Left hindlimb (tissue), 1 donor: ENCODE results near the gene KHDRBS2.

Experiments used
- DNase-seq: peaks from one replicate; pipeline ENCODE4 v3.0.0-alpha.2; 2018

KHDRBS2 gene

GRCh38 chr6:62174548-62174947 is 111.5 kb downstream of the KHDRBS2 start:
- DNase-seq = no peak

GRCh38 chr6:62167736-62168135 is 118.3 kb downstream of the KHDRBS2 start:
- no peak for DNase-seq

- DNase-seq = no peak
Measured at GRCh38 chr6:62162858-62163257, 123.2 kb downstream of the KHDRBS2 start.

DNA sequence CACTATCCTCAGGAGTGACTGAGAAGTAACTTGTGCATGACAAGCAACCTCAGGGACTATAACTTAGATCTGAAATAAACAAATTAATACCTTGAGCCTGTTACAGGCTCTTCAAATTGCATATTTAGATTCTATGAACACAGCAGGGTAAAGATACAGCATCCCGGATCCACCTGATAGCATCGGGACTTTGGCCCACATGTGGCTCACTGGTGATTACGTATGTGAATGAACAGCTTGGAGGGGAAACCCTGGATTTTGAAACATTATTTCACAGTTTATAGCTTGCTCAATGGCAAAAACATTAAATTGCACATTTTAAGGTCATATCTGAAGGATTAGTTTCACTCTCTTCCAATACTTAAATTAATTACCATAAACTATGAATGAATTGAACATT is 133.2 kb downstream of the KHDRBS2 start:
- no peak for DNase-seq

DNA sequence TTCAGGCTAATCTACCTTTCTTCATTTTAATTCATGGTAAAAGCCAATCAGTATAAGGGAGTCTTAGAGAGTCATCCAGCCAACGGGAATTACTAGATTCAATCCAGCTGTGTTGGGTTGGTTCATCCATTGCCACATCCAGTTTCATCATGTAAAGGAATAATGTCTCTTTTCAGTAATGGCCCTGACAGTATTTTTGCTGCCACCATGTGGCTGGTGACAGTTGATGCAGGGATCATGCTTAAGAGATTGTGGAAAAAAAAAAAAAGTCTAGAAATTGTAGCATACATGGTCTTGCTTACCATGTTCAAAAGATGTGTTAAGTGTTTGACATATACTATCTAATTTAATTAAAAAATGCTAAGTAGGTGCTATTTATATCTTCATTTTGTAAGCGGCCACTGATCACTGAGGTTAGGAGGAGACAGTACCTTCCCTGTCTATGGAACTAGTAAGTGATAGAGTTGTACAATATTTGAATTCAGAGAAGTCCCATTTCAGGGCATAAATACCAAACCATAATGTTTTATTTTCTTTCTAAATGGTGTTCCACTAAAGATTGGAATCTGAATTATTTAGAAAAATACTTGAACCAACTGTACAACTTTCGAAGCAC is 135.9 kb downstream of the KHDRBS2 start:
- DNase-seq = no peak

GRCh38 chr6:62146954-62147853 is 138.8 kb downstream of the KHDRBS2 start:
- DNase-seq = no peak

DNA sequence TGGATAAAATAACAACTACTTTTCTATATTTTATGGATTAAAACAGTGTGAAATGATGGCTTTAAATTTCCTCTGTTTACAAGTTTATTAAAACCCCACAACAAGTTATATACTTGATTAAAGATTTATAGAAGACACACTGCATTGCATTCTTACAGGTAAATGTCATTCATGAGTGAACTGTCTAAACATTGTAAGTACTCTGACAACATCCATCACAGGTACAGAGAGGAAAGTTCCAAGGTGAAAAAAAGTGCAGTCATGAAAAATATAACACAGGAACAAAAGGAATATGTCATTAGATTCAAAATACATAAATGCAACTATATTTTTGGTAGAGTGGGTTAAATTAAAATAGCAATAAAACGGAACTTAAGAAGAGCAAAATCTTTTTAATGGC is 156.9 kb downstream of the KHDRBS2 start:
- no peak for DNase-seq

- no peak for DNase-seq
Measured at GRCh38 chr6:62119401-62119800, 166.6 kb downstream of the KHDRBS2 start.

DNA sequence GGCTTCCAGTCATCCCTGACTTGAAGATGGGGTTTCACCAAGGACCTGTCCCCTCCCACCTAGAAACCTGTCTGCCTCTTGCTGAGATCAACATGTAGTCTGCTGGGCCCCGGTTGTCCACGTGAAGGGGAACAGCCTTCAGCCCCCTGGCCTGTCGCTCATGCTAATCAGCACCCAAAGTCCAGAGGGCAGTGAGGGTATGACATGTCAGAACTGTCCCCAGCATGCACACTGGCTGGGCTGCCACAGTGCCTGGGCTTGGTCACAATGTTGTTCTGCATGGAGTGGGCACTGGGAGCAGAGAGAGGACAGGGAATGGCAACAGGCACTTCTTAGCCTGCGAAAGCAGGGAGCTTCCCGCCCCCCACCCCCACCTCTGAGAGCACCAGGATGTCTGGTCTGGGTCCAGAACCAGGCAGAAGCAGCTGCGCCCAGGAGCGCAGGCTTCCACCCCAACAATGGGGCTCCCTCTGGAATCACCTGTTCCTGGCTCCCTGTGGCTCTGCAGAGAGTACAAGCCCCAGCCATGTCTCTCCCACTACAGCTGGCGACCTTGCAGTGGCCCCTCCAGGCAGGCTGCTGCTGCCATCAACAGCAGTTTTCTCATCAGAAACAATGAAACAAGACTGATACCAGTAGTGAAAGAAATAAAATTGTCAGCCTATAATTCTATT is 182.7 kb downstream of the KHDRBS2 start:
- no peak for DNase-seq

DNA sequence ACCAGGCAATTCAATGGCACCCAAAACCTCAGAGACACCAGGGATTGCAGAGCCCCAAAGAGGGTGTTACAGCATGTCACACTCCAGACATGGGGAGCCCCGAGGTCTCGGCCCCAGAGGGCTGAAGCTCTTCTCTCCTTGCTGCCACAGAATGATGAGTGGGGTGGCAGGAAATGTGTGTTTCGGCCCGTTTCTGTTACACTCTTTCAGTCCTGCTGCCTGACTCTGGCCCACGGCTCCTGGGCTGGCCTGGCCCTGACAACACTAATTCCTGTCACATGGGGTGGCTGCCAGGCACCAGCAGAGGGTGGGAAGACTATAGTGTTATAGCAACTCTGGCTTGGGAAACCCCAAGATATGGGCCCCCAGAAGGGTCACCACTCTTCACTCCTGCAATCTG is 183.6 kb downstream of the KHDRBS2 start:
- no peak for DNase-seq

- no peak for DNase-seq
Measured at GRCh38 chr6:62090442-62091229, 195.4 kb downstream of the KHDRBS2 start.

- no peak for DNase-seq
Measured at GRCh38 chr6:62089781-62090180, 196.2 kb downstream of the KHDRBS2 start.

DNA sequence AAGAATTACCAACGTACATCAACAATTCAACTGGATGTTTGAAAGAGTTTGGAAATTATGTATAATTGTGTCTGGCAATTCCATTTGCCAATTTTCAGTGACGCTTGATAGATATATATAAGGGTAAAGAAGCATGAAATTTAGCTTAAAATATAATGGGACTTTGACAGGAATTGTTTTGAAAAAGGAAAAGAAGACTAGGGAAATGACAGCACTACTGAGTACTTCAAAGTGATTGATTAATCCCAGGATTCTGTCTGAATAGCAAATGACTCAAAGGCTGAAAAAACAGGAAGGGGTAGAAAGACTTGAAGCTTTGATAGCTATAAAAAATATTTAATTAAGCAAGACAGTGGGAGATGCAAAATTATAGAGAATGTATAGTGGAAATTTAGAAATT is 200.0 kb downstream of the KHDRBS2 start:
- DNase-seq = no peak

DNA sequence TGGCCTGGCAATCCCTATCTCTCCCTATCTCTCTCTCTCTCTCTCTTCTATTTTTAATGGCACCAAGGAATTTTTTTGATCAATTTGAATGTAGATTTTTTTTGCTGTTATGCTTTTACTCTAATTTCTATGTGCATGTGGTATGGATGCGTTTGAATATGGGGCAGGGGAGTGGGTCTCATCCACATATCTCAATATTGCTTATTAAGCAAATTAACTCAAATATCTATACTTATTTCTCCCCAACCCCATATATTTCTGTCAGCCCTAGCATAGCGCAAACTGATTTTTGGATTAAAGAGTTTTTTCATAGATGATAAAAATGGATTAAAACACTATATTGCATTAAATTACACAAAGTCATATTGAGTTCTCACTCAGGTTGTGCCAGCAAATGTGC is 210.2 kb downstream of the KHDRBS2 start:
- no peak for DNase-seq

- no peak for DNase-seq
Measured at GRCh38 chr6:62059901-62060300, 226.1 kb downstream of the KHDRBS2 start.

- no peak for DNase-seq
Measured at GRCh38 chr6:62057300-62057699, 228.7 kb downstream of the KHDRBS2 start.

- DNase-seq = no peak
Measured at GRCh38 chr6:62045502-62045901, 240.5 kb downstream of the KHDRBS2 start.

- DNase-seq = no peak
Measured at GRCh38 chr6:62043084-62043483, 242.9 kb downstream of the KHDRBS2 start.

GRCh38 chr6:62042429-62042828 is 243.6 kb downstream of the KHDRBS2 start:
- DNase-seq = no peak

GRCh38 chr6:62039605-62040004 is 246.4 kb downstream of the KHDRBS2 start:
- no peak for DNase-seq

- DNase-seq = no peak
Measured at GRCh38 chr6:62037445-62037844, 248.6 kb downstream of the KHDRBS2 start.

GRCh38 chr6:62035952-62036351 is 250.1 kb downstream of the KHDRBS2 start:
- DNase-seq = no peak

DNA sequence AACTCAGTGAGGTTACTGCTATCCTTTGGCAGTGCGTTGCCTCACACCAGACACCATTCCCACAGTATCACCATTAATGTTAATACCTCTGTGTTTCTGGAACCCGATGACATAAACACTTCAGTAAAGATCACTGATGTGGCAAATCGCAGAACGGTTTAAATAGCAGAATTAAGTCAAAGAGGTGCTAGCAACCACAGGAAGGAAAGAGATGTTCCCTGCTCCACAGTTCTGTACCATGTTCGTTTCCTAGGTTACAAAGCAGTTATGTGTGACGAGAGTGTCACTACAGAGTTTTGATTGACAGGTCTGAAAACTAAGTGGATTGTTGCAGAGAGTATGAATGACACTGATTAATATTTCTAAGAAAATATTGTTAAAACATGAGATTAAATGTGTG is 272.3 kb downstream of the KHDRBS2 start:
- DNase-seq = no peak
